UCSD-AML1 (cell line): Measurements from ENCODE around the gene RPTOR.
"Not testable (repeated sequence)": the region's sequence is repeated elsewhere in the genome, so short reads cannot be mapped to it uniquely, and the experiment has no call there.

Experiments
- DNase-seq: peaks from one replicate; lab custom pipeline; 2025; ENCODE audit not compliant: unreplicated experiment; lab: John Stamatoyannopoulos, UW

Gene RPTOR

DNA sequence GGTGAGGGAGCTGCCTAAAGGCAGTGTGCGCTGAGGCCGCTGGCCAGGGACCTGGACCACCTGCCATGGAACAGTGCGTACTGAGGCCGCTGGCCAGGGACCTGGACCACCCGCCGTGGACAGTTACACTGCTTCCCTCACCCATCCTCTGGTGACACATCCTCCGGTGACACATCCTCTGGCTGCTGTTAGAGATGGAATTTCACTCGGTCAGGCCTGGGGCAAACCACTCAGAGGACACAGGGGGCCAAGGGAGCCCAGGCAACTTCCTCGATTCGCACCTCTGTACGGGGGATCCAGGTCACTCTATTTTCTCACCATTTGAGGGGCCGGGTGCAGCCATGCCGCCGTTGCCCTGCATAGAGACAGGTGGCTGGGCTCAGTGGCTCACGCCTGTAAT, 32.4 kb upstream of the RPTOR start:
- no peak for DNase-seq

DNA sequence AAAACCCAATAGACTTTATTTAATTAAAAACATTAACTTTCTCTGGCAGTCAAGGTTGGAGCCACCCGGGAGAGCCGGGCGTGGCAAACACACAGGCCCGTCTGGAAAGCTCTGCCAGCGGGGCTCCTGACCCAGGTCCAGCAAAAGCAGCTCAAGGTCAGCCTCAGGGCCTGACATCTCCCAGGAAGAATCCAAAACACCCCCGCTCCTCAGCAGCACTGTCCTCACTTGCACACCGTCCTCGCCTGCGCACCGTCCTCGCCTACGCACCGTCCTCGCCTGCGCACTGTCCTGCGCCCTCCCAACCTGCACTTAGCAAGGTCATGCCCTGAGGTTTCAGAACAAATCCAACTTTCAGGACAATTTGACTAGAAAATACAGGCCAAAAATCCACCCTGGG, 31.4 kb upstream of the RPTOR start:
- no peak for DNase-seq

DNA sequence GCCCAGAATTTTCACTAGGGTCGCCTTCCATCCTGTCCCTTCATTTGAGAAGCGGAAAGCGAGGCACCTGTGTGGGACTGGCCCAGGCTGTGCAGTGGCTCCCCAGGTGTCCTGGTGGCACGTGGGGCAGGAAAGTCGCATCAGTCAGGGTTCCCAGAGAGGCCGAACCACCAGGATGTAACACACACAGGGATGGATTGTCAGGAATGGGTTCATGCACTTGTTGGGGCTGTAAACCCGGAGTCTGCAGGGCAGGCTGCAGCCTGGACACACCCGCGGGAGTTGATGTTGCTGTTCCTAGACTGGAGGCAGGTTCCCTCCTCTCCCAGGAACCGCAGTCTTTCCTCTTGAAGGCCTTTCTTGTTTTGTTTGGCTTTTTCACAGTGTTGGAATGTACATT, 30.7 kb upstream of the RPTOR start:
- no peak for DNase-seq

DNA sequence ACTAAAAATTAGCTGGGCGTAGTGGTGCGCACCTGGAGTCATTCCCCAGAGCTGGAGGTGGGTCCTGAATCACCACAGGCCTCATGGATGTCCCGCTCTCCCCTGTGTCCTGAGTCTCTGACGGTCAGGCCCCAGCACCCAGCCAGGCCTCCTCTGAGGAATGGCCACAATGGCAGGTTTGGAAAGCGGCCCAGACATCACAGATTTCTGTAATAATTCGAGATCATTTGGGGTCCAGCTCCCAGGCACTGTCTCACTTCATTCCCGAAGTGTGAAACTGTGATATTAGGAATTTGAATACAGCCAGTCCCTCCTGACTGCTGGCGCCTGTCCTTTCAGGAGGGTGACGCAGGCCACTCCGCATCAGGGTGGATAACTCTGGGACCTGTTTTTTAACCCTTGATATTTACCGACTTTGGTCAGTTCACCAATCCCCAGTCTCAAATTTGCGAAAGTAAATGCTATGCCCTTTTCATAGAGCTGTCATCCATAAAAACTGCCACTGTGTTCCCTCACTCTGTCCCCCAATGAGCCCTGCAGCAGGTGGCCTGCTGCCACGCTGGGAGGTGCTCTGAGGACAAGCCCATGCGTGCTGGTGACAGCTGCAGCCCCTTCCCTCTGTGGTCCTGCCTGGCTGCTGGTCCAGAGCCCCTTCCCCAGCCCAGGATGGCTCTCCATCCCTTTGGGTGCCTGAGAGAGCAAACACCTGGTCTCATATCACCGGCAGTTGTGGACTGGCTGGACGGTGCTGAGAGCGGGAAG, 28.3 kb upstream of the RPTOR start:
- DNase-seq, result no peak

- no peak for DNase-seq
These were observed 27.0 kb upstream of the RPTOR start for GRCh38 chr17:80517641-80518040.

- no peak for DNase-seq
These were observed 26.2 kb upstream of the RPTOR start for GRCh38 chr17:80518392-80518791.

GRCh38 chr17:80519091-80519781, 25.4 kb upstream of the RPTOR start:
- no peak for DNase-seq

DNA sequence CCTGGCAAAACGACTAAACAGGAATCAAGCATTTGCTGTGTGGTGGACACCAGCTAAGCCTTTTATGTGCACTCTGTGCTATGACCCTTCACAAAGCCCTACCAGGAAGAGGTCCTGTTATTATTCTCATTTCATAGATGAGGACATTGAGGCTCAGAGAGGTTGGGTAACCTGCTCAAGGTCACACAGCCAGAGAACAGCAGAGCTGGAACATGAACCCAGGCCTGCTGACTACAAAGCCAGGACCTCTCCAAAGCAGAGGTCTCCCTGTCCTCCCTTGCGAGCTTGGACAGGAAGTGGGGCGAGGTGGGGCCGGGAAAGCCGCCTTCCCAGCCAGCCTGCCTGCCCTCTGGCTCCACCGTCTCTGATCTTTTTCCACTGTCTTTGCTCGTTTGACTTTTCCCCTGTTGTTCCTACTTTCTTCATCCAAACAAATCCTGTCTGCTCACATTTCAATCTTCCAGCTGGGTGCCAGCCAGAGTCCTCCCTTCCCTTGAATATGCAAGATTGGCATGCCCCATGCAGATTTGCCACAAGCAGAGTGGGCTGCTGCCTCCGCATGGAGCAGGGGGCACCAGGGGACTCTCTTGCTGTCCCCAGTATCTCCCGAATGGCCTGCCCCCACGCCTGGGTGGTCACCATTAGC, 23.7 kb upstream of the RPTOR start:
- no peak for DNase-seq

GRCh38 chr17:80523054-80523744, 21.4 kb upstream of the RPTOR start:
- DNase-seq, result no peak

DNA sequence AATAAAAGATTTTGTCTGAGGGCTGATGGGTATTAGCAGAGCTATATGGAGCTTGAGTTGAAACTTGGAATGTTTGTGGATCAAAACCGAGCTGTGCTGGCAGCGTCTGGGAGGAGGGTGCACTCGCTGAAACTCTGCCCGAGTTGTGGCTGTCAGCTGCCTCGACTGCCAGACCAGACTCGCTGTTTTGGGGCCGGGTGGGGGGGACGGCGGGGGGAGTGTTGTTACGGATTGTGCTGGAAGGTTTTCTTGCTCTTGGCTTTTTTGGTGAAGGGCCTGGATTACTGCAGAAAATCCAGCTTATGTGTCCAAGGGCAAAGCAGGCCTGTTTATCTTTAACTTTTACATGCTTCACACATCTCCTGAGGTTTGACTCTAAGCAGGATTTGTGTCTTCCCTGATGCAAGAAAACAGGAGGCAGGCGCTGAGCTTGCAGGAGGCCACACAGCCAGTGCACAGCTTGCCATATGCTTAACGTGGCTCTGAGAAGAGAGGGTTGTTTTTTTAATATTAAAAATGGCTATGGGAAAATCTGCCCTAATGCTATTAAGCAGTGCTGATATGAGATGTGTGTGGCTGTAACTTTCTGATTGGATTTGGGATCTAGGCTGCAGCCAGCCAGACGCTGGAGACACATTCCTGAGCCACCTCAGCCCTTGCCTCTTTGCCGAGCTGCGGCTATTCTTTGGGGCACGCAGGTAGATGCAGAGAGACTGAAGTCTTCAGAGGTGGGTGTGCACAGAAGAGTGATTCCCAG, 20.5 kb upstream of the RPTOR start:
- no peak for DNase-seq

DNA sequence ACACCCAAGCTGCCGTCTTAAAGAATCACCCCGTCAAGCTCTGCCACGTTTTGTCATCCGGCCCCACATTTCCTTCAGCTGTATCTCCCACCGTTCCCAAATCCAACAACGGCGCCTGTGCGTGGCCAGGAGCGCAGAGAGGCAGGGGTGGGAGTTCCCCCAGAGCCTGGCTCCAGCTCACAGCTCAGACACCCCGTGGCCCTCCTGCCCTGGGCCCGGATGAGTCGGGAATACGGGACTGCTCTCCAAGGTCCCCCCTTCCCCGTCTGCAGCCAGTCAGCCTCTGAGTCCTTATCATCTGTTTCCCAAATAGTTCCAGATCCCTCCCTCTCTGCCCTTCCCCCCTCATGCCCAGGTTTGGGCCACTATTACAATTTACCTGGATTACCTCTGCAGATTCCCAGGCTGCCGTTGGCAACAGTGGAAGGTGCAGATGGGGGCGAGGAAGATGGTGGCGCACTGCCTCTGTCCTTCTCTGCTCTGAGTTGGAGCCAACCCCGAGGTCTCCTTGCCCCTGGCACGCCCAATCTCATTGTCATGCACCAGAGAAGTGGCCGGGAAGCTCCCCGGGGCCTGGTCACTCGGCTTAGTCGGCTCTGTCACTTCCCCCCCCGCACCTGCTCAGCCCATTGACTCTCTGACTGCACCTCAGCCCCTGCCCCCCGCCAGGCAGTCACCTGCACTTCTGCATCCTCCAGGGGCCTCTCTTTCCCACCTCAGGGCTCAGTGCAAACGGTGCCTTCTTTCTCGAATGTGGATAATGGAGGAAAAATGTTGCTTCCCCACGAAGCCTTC, 18.3 kb upstream of the RPTOR start:
- DNase-seq, result no peak

DNA sequence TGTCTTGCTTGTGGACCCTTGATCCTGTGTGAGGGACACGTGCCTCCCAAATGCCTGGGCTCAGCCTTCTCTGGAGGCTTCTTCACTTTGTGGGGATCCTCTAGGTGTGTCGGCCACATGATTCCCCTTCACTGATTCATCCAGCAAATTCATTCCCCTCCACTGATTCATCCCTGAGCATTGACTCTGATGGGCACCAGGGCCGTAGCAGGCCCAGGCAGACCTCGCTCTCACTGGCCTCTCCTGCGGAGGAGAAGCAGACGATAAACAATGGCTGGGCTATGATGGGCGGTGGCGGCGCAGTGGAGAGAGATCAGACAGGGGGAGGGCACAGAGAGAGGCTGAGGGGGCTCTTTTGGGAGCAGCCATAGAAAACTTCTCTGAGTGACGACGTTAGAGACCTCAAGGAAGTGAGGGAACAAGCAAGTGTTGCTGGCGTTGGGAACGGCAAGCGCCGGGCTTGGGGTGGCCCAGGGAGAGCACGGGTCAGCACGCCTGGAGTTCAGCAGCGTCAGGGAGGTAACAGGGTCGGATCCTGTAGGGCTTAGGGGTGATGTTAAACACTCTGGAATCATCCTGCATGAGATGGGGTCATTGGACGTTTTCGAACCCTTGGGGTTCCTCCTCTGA, 17.5 kb upstream of the RPTOR start:
- DNase-seq, result no peak

GRCh38 chr17:80528536-80528935, 16.1 kb upstream of the RPTOR start:
- no peak for DNase-seq

- DNase-seq, result no peak
These were observed 15.3 kb upstream of the RPTOR start for GRCh38 chr17:80529104-80529903.

DNA sequence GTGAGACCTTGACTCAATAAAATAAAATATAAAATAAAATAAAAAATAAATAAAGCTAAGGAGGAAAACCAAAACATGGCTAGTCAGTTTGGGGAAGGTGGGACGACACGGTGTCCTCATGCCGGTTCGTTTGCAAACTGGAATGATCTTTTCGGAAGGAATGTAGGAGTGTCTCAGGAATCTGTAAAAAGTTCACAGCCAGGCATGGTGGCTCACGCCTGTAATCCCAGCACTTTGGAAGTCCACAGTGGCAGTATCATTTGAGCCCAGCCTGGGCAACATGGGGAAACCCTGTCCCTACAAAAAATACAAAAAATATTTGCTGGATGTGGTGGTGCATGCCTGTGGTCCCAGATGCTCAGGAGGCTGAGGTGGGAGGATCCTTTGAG, 14.7 kb upstream of the RPTOR start:
- DNase-seq, result no peak

DNA sequence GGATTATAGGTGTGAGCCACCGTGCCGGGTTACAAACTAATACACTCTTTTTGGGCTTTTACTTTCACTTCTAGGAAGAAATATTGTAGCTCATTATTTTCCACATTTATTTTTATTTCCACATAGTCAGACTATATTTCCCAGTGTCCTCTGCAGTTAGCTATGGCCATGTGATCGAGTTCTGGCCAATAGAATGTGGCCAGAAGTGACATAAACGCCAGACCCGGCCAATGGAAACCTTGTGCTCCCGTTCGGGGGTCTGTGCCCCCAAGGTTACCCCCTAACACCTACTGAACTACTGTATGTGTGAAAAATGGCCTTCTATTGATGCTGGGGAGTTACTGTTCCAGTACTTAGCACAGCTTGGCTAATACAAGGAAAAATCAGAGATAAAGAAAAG, 13.2 kb upstream of the RPTOR start:
- no peak for DNase-seq

GRCh38 chr17:80537386-80537785, 7.3 kb upstream of the RPTOR start:
- DNase-seq, result not testable (repeated sequence)

DNA sequence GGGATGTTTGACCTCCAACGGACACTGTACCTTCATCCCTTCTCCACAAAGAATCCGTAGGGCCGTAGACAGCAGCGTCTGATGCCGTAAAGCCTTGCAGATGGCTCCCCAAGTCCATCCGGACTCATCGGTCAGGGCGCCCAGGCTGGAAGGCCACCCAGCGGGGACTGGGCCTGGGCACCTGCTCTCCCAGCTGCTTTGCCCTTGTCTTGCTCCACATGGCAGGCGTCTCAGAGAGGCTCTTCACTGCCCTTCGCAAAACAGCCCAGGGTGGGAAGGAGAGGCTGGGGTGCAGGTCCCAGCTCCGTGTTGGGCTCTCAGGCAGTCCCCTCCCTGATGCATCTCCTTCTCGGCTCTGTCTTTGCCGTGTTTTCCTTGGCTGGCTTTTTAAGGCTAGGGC, 6.2 kb upstream of the RPTOR start:
- no peak for DNase-seq
